OCI-LY3 (cell line): ENCODE data around the gene SPATA22.
"Not testable (repeated sequence)": the region's sequence is repeated elsewhere in the genome, so short reads cannot be mapped to it uniquely, and the experiment has no call there.

Source experiments
- H2AFZ ChIP-seq: fragments of 200-600, 300-600 bp; shearing (Covaris generic); 2 replicates; pipeline ENCODE4 v1.6.0; 2014; ENCODE audit warnings: antibody characterized with exemption, low read depth, low read length
- H3K27ac ChIP-seq: fragments of 200-600, 300-600 bp; sonication (generic); 2 replicates; pipeline ENCODE4 v1.5.1; 2014; ENCODE audit warnings: mild to moderate bottlenecking, low read length, moderate library complexity, mixed read lengths
- H3K27me3 ChIP-seq: fragments of 200-600, 300-600 bp; sonication (generic); 2 replicates; pipeline ENCODE4 v1.6.1; 2014; ENCODE audit warnings: low read depth, low read length, mixed read lengths
- H3K36me3 ChIP-seq: fragments of 200-600, 300-600 bp; sonication (generic); replicated peaks from 2 replicates; pipeline ENCODE3; 2014; ENCODE audit warnings: low read depth, low read length, mixed read lengths
- H3K4me1 ChIP-seq: fragments of 300-600, 200-600 bp; sonication (generic); 2 replicates; pipeline ENCODE4 v1.6.1; 2014; ENCODE audit warnings: low read length, mixed read lengths
- H3K4me2 ChIP-seq: fragments of 200-600, 300-600 bp; sonication (generic); 2 replicates; pipeline ENCODE4 v1.6.1; 2014; ENCODE audit warnings: low read length, mixed read lengths
- H3K4me3 ChIP-seq: fragments of 300-600, 200-600 bp; sonication (generic); 2 replicates; pipeline ENCODE4 v1.5.1; 2014; ENCODE audit warnings: antibody characterized with exemption, mild to moderate bottlenecking, low read length, moderate library complexity
- H3K79me2 ChIP-seq: fragments of 300-600, 200-600 bp; shearing (Covaris generic); 2 replicates; pipeline ENCODE4 v1.6.1; 2014; ENCODE audit warnings: mild to moderate bottlenecking, low read length, mixed read lengths
- H3K9ac ChIP-seq: fragments of 300-600, 200-600 bp; shearing (Covaris generic); 2 replicates; pipeline ENCODE4 v1.6.0; 2014; ENCODE audit warnings: mild to moderate bottlenecking, low read length, moderate library complexity
- H3K9me3 ChIP-seq: fragments of 200-600, 300-600 bp; shearing (Covaris generic); 2 replicates; pipeline ENCODE4 v1.6.1; 2014; ENCODE audit warnings: low read length, mixed read lengths; ENCODE audit not compliant: insufficient read depth
- H4K20me1 ChIP-seq: fragments of 200-600, 300-600 bp; sonication (generic); 2 replicates; pipeline ENCODE4 v1.6.1; 2016; ENCODE audit warnings: low read length, mixed read lengths; ENCODE audit not compliant: insufficient read depth
- CTCF ChIP-seq: fragments of 200-600, 300-600 bp; sonication (generic); IDR thresholded peaks from 2 replicates; pipeline ENCODE4 v1.5.1; 2014; ENCODE audit warnings: antibody characterized with exemption, low read length, low read depth
- EZH2phosphoT487 ChIP-seq: fragments of 200-600 bp; shearing (Covaris generic); IDR thresholded peaks from 2 replicates; pipeline ENCODE4 v1.6.1; 2018; ENCODE audit warnings: antibody characterized with exemption, mixed run types, low read depth

Gene SPATA22

GRCh38 chr17:3433741-3434140 is 37.9 kb downstream of the SPATA22 start, which contains the start of gene OR1E2:
Gene OR1E2, minus strand, starts transcription at chr17:3433841. Its CDS starts 0 bp downstream, at chr17:3433841.
- H3K9ac ChIP-seq: no peak within 1 kb of the TSS
- H3K27me3 ChIP-seq: no peaks in the 10 kb centered on the region
- no peaks in the 10 kb centered on the region for H3K9me3 ChIP-seq
- H3K4me2 ChIP-seq: no peak within 1 kb of the TSS
- no peak within 1 kb of the TSS for H3K4me3 ChIP-seq
- H3K79me2 ChIP-seq: no peaks in the 10 kb centered on the region
- no peaks in the 10 kb centered on the region for H4K20me1 ChIP-seq
- H3K4me1 ChIP-seq: no peaks in the 10 kb centered on the region
- H3K36me3 ChIP-seq: no peaks in the 10 kb centered on the region
- TF ChIP-seq CTCF: no peak
- no peak for TF ChIP-seq EZH2phosphoT487
- H3K27ac ChIP-seq: no peak within 1 kb of the TSS
- no peak within 1 kb of the TSS for H2AFZ ChIP-seq

GRCh38 chr17:3433215-3433614 is 38.4 kb downstream of the SPATA22 start:
- H3K9me3 ChIP-seq, H3K4me3 ChIP-seq, H4K20me1 ChIP-seq: not testable (repeated sequence)

GRCh38 chr17:3418222-3418621 is 53.4 kb downstream of the SPATA22 start:
- no peaks in the 10 kb centered on the region for H3K9me3 ChIP-seq
- H3K4me2 ChIP-seq: no peak overlapping the region

More at GRCh38 chr17:3433215-3433614, 38.4 kb downstream of the SPATA22 start:
- not testable (repeated sequence) for H3K27me3 ChIP-seq, H3K36me3 ChIP-seq, H3K79me2 ChIP-seq, H3K4me2 ChIP-seq, H3K27ac ChIP-seq, H3K9ac ChIP-seq, H2AFZ ChIP-seq, H3K4me1 ChIP-seq

GRCh38 chr17:3415610-3416009 is 56.0 kb downstream of the SPATA22 start:
- Histone ChIP-seq H3K9ac (no peak overlapping the region), H3K4me3 (no peak overlapping the region), H2AFZ (no peak overlapping the region), H3K27me3 (no peaks in the 10 kb centered on the region), H4K20me1 (no peaks in the 10 kb centered on the region), H3K4me2 (no peak overlapping the region), H3K36me3 (no peaks in the 10 kb centered on the region), H3K9me3 (no peaks in the 10 kb centered on the region), H3K4me1 (no peaks in the 10 kb centered on the region), H3K79me2 (no peaks in the 10 kb centered on the region), H3K27ac (no peak overlapping the region)
- TF ChIP-seq EZH2phosphoT487 (no peak), CTCF (no peak)

More at GRCh38 chr17:3418222-3418621, 53.4 kb downstream of the SPATA22 start:
- no peak overlapping the region for H2AFZ ChIP-seq
- no peak overlapping the region for H3K4me3 ChIP-seq
- no peaks in the 10 kb centered on the region for H3K36me3 ChIP-seq
- no peaks in the 10 kb centered on the region for H3K27me3 ChIP-seq
- H3K79me2 ChIP-seq: no peaks in the 10 kb centered on the region
- TF ChIP-seq CTCF (no peak), EZH2phosphoT487 (no peak)
- no peak overlapping the region for H3K9ac ChIP-seq
- H3K27ac ChIP-seq: no peak overlapping the region
- no peaks in the 10 kb centered on the region for H3K4me1 ChIP-seq
- no peaks in the 10 kb centered on the region for H4K20me1 ChIP-seq

GRCh38 chr17:3412216-3412615 is 59.4 kb downstream of the SPATA22 start:
- not testable (repeated sequence) for H3K27me3 ChIP-seq, H4K20me1 ChIP-seq, H3K9ac ChIP-seq, H3K36me3 ChIP-seq, H3K4me3 ChIP-seq, H3K4me2 ChIP-seq, H3K4me1 ChIP-seq, H2AFZ ChIP-seq, H3K27ac ChIP-seq, H3K79me2 ChIP-seq, H3K9me3 ChIP-seq
